ENCODE data around the gene FBXL7.

FBXL7 gene

DNA sequence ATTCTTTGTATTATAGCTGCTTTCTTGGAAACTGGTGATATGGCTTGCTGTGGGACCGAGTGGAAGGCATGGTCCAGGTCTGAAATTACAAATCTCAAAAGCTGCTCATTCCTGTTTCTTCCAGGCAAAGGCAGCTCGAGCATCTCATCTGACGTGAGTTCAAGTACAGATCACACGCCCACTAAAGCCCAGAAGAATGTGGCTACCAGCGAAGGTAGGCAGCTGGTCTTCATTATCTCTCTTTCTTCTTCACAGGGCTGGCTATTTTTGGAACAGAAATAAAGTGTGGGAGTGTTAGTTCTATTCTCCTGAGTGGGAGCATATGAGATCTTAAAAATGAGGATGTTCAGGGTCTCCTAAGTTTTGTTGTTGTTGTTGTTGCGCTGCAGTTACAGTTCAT is 115.9 kb downstream of the FBXL7 start:
- no peak for DNase-seq (ENCODE audit: low spot score)

DNA sequence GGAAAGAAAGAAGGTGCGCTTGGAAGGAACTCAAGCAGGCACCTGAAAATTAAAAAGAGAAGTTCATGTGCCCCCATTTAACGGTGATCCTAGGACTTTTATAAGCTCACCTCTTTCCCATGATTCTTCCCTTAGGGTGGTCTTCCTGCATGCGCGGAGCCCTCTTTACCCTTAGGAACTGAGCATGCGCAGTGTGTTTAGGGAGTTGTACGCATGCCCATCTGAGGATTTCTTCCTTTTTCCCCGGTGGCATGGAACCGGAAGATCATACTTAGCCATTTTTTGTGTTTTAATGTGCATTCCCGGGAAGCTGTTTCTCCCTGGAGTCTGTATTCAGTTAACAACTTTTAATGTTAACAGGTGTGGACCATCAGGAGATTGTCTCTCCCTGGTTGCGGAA is 119.0 kb downstream of the FBXL7 start:
- DNase-seq (ENCODE audit: low spot score) = no peak

DNA sequence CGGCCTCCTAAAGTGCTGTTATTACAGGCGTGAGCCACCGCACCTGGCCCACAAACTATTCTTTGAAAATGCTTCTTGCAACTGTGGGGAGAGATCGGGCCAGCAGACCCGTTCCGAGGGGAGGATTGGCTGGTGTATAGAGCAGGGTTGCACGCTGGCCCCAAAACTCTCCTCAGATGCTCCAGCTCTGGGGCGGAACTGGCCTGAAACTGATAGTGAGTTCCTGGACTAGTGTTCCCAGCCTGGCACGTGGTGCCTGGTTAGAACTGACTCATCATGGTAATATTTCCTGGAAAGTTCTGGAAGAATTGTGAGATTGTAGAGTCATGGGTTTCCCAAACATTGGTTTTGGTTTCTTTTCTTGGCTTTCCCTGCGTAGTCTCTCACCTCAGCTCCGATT is 120.5 kb downstream of the FBXL7 start:
- no peak for DNase-seq (ENCODE audit: low spot score)

DNA sequence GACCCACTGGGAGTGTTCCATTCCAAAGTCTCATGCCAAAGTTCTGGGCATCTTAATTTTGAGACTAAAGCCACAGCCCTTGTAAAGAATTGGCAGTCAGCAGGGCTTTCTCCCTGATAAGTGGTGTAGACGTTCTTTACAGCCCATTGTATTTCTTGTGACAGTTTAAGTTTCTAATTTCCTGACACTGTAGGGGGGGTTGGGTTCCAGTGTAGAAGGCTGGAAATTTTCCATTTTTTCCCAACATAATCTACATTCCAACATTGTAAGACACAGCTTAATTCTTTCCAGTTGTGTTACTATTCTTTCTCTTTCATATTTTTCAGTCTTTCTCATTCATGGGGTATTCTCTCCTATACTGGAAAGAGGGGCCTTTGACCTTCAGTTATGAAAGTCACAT is 121.1 kb downstream of the FBXL7 start:
- no peak for DNase-seq (ENCODE audit: low spot score)

DNA sequence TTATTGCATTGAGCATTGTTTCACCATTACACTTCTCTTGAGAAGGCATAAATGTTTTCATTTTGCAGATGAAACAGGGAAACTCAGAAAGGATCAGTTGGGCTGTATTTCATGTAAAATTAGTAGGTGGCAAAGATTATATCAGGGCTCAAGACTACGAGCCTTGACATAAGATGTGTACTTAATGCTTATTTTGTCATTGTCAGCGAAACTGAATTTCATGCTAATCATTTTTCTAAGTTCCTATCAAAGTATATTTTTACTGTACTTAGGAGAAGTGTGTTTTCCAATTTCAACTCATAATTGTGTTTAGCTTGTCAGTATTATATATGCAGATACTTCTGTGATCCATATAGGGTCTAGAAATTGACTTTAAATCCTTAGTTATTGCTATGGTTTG is 123.8 kb downstream of the FBXL7 start:
- no peak for DNase-seq (ENCODE audit: low spot score)

DNA sequence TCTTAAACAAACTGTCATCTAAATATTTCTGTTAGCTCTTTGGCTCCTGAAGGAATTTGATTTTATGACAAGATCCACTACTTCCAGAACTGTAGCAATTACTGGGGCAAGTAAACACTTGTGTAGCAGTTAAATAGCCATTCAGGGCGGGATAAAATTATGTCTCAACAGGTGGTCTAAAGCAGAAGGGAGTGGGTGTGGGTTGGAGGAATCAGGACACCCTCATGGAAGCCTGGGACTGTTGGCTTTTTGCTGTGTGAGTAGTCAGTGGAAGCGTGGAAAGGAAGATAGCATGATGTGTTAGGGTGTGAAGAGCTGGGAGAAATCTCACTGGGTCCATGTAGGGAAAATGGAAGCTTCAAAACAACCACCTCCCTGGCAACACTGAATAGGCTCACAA is 127.1 kb downstream of the FBXL7 start:
- no peak for DNase-seq (ENCODE audit: low spot score)

DNA sequence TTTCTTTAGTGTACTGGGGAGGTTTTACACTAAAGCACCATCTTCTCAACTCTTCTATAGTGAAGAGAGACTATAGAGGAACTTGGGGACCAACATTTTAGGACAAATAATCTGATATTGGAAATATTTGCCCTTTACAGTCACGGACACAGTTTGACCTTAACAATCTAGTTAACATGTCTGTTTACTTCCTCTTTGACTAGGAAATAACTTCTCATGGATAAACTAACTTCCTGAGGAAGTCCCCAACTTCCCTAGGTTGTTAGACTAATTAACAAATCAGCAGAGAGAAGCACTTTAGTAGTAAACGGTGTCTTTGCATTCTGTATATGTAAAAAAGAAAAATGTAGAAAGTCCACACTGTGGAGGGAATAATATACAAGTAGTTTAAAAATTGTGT is 127.7 kb downstream of the FBXL7 start:
- DNase-seq (ENCODE audit: low spot score) = no peak

DNA sequence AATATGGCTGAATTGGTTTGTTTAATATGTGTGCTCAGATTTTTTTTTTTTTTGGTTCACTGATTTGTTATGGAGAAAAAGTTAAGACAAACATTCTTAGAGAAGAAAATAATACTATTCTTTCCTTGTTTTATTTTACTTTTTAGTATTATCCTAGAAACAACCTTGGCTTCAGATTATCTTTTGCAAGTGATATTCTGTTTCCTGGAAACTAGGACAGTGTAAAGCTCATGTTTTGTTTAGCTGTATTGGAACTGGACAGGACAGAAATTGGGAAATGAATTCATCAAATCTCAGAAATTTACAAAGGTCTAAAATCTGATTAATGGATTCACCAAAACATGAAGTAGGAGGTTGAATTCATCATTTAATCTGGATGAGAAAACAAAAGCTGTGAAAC is 130.5 kb downstream of the FBXL7 start:
- no peak for DNase-seq (ENCODE audit: low spot score)

DNA sequence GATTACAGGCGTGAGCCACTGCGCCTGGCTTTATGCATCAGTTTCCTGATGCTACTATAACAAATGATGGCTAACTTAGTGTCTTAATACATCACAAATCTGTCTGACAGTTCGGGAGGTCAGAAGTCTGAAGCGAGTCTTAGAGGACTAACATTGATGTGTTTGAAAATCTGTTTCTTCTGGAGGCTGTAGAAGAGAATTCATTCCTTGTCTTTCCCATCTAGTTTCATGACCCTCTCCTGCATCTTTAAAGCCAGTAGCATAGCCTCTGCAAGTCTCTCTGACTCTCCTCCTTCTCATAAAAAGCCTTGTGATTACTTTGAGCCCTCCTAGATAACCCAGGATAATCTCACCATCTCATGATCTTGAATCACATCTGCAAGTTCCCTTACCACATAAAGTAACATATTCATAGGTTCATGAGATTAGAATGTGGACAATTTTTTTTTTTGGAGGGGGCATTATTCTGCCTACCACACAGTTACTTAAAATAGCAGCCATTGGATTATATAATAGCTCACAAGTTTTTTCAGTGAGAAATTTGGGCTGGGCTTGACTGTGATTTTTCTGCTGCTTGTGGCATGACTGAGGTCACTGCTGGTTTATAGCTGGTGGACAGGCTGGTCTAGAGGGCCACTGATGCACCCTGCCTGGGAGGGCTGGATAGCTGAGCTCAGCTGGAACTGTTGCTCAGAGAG is 134.8 kb downstream of the FBXL7 start:
- DNase-seq (ENCODE audit: low spot score) = no peak

DNA sequence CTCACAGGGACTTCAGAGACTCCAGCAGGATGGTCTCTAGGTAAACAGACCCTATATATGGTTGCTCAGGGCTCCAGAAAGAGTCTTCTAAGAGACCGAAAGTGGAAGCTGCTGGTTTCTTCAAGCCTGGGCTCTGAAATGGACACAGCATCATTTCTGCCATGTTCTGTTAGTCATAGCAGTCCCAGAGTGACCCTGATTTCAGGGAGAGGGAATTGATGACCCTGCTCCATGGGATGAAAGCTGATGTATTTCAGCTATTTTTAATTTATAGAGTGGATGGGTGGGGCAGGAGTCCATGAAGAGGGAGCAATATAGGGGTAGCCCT is 135.3 kb downstream of the FBXL7 start:
- no peak for DNase-seq (ENCODE audit: low spot score)

DNA sequence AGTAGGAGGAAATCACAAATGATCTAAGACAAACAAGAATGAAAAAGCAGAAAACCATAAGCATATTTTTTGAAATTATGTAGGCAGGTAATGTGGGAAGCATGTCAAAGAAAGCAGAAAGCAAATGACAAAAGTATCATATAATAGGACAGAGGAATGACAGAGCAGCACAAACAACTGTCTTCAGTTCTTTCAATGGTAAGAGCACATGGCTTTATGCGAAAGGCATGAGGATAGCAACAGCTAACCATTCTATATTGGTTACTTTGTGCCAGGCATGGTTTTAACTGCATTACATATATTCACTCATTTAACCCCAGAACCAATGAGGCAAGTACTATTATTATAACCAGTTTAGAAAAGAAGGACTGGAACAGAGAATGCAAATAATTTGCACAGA is 137.4 kb downstream of the FBXL7 start:
- DNase-seq (ENCODE audit: low spot score) = no peak

DNA sequence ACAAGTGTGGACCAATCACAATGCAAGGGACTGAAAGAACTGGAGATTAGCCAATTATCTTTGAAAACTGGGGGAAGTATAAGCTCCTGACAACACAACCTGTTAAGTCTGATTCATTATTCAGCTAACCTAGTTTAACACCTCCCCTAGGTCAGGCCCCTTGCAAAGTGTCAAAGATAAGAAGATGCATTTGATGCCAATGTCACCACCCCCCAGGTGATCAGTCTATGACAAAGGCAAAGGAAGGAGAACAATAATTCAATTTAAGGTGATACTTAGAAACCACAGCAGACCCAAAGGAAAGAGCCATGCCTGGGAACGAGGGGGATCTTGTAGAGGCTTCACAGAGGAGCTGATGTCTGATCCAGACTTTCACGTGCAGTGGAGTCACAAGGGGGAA is 137.9 kb downstream of the FBXL7 start:
- DNase-seq (ENCODE audit: low spot score) = no peak

DNA sequence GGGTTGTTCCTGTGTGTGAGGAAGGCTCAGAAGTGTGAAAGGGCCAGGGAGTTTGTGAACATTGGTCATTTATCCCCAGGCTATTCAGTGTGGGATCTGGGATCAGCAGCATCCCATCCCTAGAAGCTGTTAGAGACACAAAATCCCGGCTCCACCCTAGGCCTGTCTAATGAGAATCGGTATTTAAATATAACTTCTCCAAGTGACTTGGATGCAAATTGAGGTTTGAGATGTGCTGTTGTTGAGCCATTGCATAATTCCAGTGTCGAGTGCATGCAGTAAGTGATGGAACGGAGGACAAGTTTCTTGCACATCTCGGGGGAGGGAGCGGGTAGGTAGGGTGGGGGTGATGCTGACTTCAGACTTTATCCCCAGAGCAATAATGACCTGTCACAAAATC is 138.3 kb downstream of the FBXL7 start:
- no peak for DNase-seq (ENCODE audit: low spot score)

DNA sequence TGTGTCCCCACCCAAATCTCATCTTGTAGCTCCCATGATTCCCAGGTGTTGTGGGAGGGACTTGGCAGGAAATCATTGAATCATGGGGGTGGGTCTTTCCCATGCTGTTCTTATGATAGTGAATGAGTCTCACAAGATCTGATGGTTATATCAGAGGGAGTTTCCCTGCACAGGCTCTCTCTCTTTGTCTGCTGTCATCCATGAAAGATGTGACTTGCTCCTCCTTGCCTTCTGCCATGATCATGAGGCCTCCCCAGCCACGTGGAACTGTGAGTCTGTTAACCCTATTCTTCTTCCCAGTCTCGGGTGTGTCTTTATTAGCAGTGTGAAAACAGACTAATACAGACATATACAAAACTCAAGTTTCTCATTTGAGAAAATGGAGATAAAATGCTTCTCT is 139.3 kb downstream of the FBXL7 start:
- DNase-seq (ENCODE audit: low spot score) = no peak

DNA sequence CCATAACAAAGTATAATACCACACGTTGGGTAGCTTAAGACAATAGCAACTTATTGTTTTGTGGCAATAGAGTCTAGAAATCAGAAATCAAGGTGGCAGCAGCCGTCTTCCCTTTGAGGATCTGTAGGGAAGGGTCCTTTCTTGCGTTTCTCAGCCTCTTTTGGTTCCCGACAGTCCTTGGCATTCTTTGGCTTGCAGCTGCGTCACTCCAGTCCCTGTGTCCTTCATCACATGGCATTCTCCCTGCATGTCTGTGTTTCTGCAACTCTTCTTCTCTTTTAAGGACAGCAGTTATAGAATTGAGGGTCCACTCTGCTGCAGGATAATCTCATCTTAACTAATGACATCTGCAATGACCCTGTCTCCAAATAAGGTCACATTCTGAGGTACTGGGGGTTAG is 140.1 kb downstream of the FBXL7 start:
- DNase-seq (ENCODE audit: low spot score) = no peak

DNA sequence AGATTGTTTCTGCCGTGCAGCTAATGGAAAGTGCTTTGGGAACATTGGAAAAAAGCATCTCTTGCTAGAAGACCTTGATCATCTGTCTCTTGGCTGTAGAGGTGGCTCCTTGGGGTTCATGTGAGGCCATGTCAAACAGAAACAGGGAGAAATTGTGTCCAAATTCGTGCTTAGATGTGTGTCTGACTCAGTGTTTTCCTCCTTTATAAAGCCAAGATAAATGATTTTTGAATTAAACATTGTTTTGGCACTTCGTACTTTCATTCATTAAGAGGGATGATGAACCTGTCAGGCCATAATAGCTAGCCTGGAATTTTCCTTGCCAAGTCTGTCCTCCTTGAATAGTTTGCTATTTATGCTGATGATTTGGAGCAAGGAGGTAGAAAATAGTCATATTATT is 143.8 kb downstream of the FBXL7 start:
- no peak for DNase-seq (ENCODE audit: low spot score)

DNA sequence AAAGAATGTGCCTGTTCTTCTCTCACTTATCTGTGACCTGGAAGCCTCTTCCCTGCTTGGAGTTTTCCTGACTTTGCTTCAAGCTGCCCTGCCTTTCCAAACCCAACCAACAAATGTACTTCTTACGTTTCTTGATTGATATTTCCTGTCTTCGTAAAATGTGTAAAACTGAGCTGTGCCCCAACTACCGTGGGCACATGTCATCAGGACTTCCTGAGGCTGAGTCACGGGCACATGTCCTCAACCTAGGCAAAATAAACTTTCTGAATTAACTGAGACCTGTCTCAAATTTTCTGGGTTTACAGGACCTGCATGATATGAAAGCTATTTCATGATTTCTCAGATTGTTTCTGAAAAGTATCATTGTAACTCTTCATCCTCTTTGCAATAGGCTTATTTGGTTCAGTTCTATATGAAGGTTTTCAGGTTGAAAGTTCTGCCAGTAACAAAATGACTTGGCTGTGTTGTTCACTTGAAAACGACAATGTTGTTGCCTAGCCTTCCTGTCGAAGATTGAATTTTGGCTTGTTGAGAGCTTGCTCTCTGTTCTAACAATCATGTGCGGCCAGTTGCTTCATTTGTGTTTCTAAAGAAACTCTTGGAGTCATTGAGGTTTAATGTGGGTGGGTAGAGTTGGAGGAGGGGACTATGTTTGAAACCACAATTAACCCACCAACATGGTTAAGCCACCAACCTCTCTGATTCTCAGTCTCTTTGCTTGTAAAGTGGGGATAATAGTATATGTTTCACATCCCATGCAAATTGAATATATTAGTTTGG is 145.6 kb downstream of the FBXL7 start:
- DNase-seq (ENCODE audit: low spot score) = no peak

DNA sequence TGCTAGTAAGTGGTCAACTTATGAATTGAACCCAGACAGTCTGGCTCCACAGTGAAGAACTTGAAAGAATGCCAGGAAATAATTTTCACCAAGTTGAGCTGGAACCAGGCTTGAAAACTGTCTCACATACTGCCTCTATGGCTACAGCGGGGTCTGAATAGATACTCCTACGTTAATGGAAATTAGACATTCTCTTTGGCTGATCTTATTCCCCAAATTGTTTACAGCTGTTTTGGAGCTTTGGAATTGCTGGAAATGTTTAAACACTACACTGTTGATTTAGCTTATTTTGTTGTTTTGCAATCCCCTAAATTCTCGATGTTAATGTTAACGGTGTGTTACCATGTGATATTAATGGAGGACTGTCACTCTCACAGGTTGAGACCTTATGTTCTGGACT is 146.4 kb downstream of the FBXL7 start:
- no peak for DNase-seq (ENCODE audit: low spot score)

DNA sequence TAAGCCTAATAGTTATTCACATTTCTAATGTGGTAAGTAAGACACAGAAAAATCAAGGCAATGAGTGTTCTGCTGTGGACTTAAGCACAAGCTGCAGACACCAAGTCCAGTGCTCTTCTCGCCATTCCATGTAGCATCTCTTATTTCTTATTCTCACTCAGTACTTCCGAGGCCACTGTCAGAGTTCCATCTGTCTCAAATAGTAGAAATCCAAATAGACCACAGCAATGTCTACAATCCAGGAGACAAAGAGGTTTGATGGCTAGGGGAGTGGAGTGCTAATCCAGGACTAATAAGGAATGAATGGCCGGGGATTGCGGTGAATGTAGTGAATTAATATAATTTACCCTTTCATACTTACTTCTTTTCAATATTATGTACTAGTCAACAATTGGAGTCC is 147.3 kb downstream of the FBXL7 start:
- no peak for DNase-seq (ENCODE audit: low spot score)

DNA sequence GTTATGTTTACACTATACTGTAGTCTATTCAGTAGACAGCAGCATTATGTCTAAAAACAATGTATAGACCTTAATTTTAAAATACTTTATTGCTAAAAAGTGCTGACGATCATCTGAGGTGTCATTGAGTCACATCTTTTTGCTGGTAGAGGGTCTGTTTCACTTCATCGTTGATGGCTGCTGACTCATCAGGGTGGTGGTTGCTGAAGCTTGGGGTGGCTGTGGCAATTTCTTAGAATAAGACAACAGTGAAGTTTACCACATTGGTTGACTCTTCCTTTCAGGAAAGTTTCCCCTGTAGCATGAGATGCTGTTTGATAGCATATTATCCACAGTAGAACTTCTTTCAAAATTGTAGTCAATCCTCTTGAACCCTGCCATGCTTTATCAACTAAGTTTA is 150.3 kb downstream of the FBXL7 start:
- no peak for DNase-seq (ENCODE audit: low spot score)

DNA sequence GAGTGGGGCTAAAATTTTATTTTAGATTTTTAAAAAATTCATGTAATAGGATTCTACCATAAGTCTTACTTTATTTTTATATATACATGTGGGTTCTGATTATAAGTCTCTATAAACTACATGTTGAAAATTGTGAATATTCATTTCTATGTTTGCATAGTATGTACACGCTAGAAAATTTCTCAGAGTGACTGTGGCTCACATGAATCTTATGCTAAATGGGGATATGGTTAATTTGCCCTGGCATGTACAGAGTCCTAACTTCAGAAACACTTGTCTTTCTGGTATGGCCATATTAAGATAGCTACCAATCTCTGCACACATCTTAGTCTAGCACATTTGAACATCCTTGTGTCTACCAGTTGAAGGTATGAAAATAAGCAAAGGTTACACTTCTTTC is 154.8 kb downstream of the FBXL7 start:
- no peak for DNase-seq (ENCODE audit: low spot score)

DNA sequence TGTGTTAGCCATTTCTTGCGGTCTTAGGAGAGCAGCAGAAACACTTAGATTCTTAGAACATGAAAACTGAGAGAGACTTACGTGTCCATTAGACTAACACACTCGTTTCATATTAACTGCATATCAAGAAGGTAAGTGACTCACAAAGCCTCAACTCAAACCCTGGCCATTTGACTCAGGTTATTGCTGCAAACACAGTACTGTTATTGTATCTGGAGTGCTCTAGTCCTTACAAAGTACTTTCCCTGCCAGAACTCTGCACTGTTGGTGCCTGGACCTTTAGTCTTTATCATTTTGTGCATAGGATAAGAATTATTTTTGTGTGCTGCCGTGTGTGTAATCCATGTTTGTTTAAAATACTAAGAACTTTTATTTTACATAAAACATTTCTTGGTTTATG is 155.7 kb downstream of the FBXL7 start:
- DNase-seq (ENCODE audit: low spot score) = no peak

DNA sequence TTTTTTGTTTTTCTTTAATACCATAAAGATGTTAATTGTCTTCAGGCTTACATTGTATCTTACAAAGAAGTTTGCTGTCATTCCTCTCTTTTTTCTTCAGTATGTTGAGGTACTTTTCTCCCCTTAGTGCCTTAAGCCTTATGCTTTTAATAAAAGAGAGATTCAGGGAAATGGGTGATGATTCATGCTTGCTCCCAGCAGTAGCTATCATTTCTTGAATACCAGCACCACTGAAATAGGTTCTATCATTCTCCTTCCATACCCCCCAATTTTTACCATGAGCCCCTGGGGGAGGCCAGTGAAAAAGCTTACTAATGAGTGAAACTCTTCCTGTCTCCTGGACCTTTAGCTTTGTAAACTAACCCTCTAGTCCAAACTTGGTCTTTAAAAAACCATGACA is 165.0 kb downstream of the FBXL7 start:
- no peak for DNase-seq (ENCODE audit: low spot score)

DNA sequence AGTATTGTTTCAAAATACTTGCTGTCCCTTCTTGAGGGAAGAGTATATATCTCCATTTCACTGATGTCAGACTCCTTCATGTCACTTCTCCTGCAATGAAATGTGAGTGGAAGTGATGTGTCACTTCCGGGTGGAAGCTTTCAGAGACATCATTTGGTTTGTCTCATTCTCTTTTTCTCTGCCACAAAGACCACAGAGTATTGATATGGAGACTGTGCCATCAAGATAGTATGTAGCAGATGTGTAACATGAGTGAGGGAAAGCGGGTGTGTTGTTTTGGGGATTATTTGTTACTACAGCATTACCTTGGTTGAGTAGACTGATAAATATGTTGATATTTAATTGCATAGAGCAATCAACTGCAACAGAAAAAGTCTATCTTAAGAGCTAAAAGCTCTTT is 169.8 kb downstream of the FBXL7 start:
- DNase-seq (ENCODE audit: low spot score) = no peak
